GM12872 (cell line): ENCODE results near the gene CEP250.
A peak's percentile ranks its signal among the peaks of the same experiment; 100 is the strongest.

Source experiments
- CTCF ChIP-seq: IDR thresholded peaks from 3 replicates; pipeline ENCODE4 v1.5.1; 2011; ENCODE audit warnings: low read depth, mild to moderate bottlenecking, low read length, moderate library complexity; ENCODE audit not compliant: insufficient read depth

The CEP250 gene

GRCh38 chr20:35446356-35447078 lies 8.9 kb upstream of the CEP250 start:
- no peak for TF ChIP-seq CTCF

GRCh38 chr20:35447082-35447789 lies 8.2 kb upstream of the CEP250 start:
- TF ChIP-seq CTCF, result peak; percentile 94

- TF ChIP-seq CTCF, result no peak
Measured at GRCh38 chr20:35448788-35449373, 6.5 kb upstream of the CEP250 start.

DNA sequence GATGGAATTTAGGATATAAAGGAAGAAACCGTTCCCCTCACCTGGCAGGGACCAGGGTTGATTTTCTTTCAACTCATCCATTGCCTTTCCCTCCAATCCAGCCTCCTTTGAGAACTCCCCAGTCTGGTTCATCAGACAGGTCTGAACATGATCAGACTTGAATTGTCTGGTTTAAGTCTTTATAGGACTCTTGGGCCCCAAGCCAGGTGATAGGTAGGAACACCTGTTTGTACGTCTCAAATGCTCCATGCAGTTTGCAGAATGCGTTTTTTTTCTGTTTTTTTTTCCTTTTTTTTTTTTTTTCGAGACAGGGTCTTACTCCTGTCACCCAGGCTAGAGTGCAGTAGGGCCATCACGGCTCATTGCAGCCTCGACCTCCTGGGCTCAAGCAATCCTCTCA lies 4.1 kb upstream of the CEP250 start:
- TF ChIP-seq CTCF, result no peak

DNA sequence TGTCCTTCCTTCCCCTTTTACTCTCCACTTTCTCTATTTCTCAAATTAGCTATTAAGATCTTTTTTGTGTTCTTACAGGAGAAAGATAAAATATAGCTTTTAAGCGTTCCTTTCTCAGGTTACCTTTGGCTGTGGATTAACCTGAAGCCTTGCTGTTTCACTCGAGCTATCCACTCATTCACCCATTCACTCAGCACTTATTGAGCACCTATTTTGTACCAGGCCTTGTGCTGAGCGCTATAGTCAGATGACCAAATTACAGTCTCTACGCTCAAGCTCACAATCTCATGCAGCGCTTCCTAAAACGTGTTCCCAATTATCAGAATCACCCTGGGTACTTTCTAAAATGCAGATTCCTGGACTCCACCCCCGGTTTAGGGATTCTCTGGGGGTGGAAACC lies 1.8 kb upstream of the CEP250 start:
- TF ChIP-seq CTCF, result no peak

DNA sequence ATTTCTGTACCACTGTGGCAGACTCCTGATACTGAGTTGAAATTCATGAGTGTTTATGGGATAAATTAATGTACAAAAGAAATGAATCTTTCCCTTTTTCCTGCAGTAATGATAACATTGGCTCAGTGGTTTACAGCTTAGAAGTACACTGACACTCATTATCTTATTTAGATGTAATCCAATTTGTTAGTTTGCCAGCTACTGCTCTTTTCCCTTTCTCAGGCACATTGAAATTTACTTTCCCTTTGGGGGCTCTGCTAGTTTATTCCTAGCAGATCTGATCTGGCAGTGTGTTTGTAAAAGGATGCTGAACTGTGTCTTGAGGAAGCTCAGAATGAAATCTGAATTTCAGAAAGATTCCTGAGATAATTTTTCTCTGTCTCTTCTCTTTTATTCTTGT lies 3.0 kb downstream of the CEP250 start:
- no peak for TF ChIP-seq CTCF

DNA sequence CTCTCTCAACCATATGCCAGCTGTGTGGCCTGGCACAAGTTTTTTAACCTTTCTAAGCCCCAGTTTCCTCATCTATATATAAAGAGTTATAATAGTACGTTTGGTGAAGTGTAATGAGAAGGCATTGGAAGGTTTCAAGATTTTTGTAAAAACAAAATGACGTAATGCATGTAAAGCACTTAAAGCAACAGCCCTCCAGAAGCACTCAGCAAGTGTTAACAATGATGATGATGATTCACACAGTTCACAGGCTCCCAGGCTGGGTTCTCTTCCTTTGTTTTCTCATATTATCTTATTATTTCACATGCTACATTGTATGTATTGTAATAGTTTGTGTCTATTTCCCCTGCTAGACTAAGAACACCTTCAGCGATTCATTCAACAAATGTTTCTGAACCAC lies 6.2 kb downstream of the CEP250 start:
- TF ChIP-seq CTCF, result no peak
